Astrocyte of the cerebellum (primary cell): ENCODE results near the gene MLIP.

Experiments
- DNase-seq: peaks from one replicate; pipeline ENCODE4 v3.0.0-alpha.2; 2011; ENCODE audit warnings: low read depth
- H3K4me3 ChIP-seq: 2 replicates; pipeline ENCODE4 v1.5.1; 2011; ENCODE audit warnings: mild to moderate bottlenecking, low read depth, low read length, moderate library complexity
- CTCF ChIP-seq: IDR thresholded peaks from 2 replicates; pipeline ENCODE4 v1.5.1; 2012; ENCODE audit warnings: low read length, low read depth, moderate library complexity, mild to moderate bottlenecking; ENCODE audit errors: missing control alignments
- in situ Hi-C: cut with HindIII; loops from 2 replicates; pipeline ENCODE4 v1.10.0; 2017; ENCODE audit warnings: low sequenced_read_pairs

Gene MLIP

GRCh38 chr6:54294965-54295532, 183.8 kb downstream of the MLIP start:
- no peak overlapping the region for H3K4me3 ChIP-seq
- DNase-seq = no peak
- no peak for TF ChIP-seq CTCF
- in situ Hi-C loops = no loop called here

- DNase-seq = no peak
- no peak overlapping the region for H3K4me3 ChIP-seq
- no peak for TF ChIP-seq CTCF
- in situ Hi-C loops = no loop called here
These were observed 188.5 kb downstream of the MLIP start for GRCh38 chr6:54299542-54300269.

- DNase-seq = no peak
- no peak for TF ChIP-seq CTCF
- in situ Hi-C loops = no loop called here
- no peak overlapping the region for H3K4me3 ChIP-seq
These were observed 190.5 kb downstream of the MLIP start for GRCh38 chr6:54301770-54302169.

GRCh38 chr6:54307439-54307910, 196.2 kb downstream of the MLIP start:
- no peak for TF ChIP-seq CTCF
- DNase-seq = no peak
- no peak overlapping the region for H3K4me3 ChIP-seq
- in situ Hi-C loops = no loop called here

GRCh38 chr6:54308289-54308985, 197.2 kb downstream of the MLIP start, which contains the start of gene TINAG:
TSS of gene TINAG (plus strand) at chr6:54308441. CDS start at chr6:54308551, 110 bp downstream.
- no peak for DNase-seq
- no peak within 1 kb of the TSS for H3K4me3 ChIP-seq
- in situ Hi-C loops = no loop called here
- TF ChIP-seq CTCF = no peak

GRCh38 chr6:54308986-54309315, 197.7 kb downstream of the MLIP start:
- in situ Hi-C loops = no loop called here
- no peak for TF ChIP-seq CTCF
- DNase-seq = no peak
- H3K4me3 ChIP-seq = no peak overlapping the region
